ENCODE data around the gene COLEC12.

Gene COLEC12

GRCh38 chr18:438571-438970 lies 61.9 kb downstream of the COLEC12 start:
- H3K27ac ChIP-seq, result no peak overlapping the region

GRCh38 chr18:435940-436339 lies 64.6 kb downstream of the COLEC12 start:
- H3K27ac ChIP-seq, result no peak overlapping the region
- no peak for TF ChIP-seq CTCF (conservative IDR thresholded peaks at IDR 0.05)
- TF ChIP-seq ZFX (IDR thresholded peaks at IDR 0.05), result no peak

More at GRCh38 chr18:438571-438970, 61.9 kb downstream of the COLEC12 start:
- TF ChIP-seq CTCF (conservative IDR thresholded peaks at IDR 0.05), result no peak
- TF ChIP-seq ZFX (IDR thresholded peaks at IDR 0.05), result no peak

GRCh38 chr18:434410-434809 lies 66.1 kb downstream of the COLEC12 start:
- no peak for TF ChIP-seq ZFX (IDR thresholded peaks at IDR 0.05)
- no peak for TF ChIP-seq CTCF (conservative IDR thresholded peaks at IDR 0.05)
- H3K27ac ChIP-seq, result no peak overlapping the region

GRCh38 chr18:433960-434359 lies 66.5 kb downstream of the COLEC12 start:
- no peak for TF ChIP-seq ZFX (IDR thresholded peaks at IDR 0.05)
- no peak for TF ChIP-seq CTCF (conservative IDR thresholded peaks at IDR 0.05)
- H3K27ac ChIP-seq, result no peak overlapping the region

GRCh38 chr18:433298-433697 lies 67.2 kb downstream of the COLEC12 start:
- TF ChIP-seq CTCF (conservative IDR thresholded peaks at IDR 0.05), result no peak
- TF ChIP-seq ZFX (IDR thresholded peaks at IDR 0.05), result no peak

GRCh38 chr18:432791-433190 lies 67.7 kb downstream of the COLEC12 start:
- TF ChIP-seq ZFX (IDR thresholded peaks at IDR 0.05) (no peak), CTCF (conservative IDR thresholded peaks at IDR 0.05) (no peak)
- H3K27ac ChIP-seq, result no peak overlapping the region

More at GRCh38 chr18:433298-433697, 67.2 kb downstream of the COLEC12 start:
- H3K27ac ChIP-seq, result no peak overlapping the region

GRCh38 chr18:429030-429429 lies 71.5 kb downstream of the COLEC12 start:
- TF ChIP-seq ZFX (IDR thresholded peaks at IDR 0.05) (no peak), CTCF (conservative IDR thresholded peaks at IDR 0.05) (no peak)
- peak overlapping the region; percentile 21; the same call in 1 of the 2 replicates for H3K27ac ChIP-seq
